NCI-H510A (cell line): ENCODE results near the gene PLGRKT.
A peak's percentile ranks its signal among the peaks of the same experiment; 100 is the strongest.
"Not testable (repeated sequence)": the region's sequence is repeated elsewhere in the genome, so short reads cannot be mapped to it uniquely, and the experiment has no call there.

Source experiments
- DNase-seq: peaks from one replicate; lab custom pipeline; 2025; lab: John Stamatoyannopoulos, UW

Gene PLGRKT, protein sequence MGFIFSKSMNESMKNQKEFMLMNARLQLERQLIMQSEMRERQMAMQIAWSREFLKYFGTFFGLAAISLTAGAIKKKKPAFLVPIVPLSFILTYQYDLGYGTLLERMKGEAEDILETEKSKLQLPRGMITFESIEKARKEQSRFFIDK

DNA sequence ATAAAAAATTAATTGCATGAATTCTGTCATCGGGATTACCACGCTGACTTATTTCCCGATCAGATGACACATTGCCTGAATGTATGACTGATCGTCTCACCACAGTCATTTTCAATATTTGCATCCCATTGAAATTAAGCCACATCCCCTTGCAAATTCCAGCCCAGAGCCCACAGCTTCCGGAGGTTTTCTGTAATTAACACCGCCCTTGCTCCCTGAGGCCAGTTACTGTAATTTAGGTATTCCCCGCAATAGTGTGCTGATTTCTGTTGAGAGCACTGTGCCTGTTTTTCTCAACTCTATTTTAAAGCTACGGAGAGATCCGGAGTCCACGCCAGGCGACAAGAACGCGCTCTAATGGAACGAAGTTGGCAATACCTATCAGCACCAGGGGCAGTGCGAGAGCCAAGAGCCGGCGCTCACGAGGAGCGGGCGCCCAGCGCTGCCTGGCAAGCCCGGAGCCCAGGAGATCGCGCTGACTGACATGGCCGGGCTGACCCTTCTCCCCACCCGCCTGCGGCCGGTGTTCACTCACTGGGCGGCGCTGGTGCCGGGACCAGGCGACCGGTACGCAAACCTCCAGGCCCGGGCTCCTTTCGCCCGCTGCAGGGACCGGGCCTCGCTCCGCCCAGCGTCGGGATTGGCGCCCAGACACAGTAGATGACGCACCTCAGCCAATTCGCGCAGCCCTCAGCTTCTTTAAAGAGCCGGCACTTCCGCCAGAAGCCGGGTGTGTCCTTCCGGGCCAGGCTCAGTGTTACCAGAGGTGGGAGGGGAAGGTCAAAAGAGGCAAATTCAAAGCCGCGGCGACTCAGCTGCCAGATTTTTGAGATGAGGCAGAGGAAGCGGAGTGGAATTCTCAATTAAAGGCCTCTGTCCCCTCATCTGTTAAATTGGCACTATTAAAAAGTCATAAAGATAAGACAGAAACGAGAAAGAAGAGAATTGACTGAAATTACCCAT, at the start of gene PLGRKT:
PLGRKT (minus strand) TSS at position 672 of the 963 bp plus-strand sequence. CDS start 5,948 bp downstream, outside the sequence.
- DNase-seq = peak; percentile 78

GRCh38 chr9:5486988-5487387, 49.3 kb upstream of the PLGRKT start:
- no peak for DNase-seq

DNA sequence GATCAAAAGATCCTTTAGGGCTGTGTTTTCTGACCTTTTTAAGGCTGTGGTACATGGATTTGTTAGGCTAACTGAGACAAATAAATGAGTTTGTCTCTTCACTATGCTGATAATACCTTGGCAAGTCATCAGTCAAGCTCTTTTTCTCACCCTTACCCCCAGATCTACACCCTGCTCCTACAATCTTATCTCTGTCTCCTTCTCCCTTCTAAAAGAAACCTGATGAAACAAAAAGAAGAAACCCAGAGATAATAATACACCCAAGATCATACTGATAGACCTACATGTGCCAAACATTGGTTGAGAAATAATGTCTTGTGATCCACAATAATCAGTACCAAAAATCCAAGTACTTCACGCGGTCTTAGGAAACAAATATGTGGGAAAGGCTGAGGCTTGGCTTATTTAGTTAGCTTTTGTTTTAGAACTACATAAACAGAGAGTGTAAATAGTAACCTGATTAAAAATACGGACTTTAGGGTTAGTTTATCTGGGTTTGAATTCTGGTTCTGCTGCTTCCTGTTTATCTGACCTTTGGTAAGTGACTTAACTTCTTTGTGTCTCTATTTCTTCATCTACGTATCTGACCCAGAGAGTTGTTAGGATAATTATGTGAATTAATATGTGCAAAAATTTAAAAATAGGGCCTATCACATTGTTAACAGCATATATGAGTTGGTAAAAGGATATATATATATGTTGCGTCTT, 47.8 kb upstream of the PLGRKT start:
- no peak for DNase-seq

DNA sequence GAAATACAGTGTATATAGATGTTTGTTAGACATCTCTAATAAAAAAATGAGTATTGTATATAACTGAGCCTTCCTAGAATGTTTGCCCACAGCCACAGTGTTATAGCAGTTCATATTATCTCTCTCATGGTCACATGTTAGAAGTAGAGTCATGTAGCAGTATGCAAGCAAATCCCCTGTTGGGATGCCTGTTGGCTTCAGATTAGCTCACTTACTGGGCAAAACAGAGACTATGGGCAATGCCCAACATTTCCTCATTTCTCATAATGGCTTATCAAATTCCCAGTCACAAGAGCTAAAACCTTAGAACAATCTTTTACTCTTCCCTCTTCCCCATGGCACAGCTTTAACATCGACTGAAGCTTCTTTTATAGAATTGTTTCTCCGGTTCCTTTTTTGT, 45.6 kb upstream of the PLGRKT start:
- no peak for DNase-seq

DNA sequence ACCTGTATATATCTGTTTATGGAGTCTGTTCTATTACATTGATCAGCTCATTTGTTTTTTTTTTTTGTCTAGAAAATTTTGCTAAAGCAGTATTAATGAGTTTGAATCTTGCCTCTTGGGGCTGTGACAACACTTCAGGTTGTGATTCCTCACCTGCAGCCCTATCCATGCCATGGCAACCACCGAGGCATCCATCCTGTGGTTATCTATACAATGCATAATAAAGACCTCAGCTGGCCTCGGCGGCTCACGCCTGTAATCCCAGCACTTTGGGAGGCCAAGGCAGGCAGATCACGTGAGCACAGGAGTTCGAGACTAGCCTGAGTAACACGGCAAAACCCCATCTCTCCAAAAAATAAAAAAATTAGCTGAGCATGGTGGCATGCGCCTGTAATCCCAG, 44.5 kb upstream of the PLGRKT start:
- no peak for DNase-seq

GRCh38 chr9:5481322-5482040, 43.8 kb upstream of the PLGRKT start:
- DNase-seq = no peak

- DNase-seq = no peak
These were observed 43.2 kb upstream of the PLGRKT start for GRCh38 chr9:5480919-5481318.

- no peak for DNase-seq
These were observed 42.4 kb upstream of the PLGRKT start for GRCh38 chr9:5479994-5480694.

- DNase-seq = no peak
These were observed 40.5 kb upstream of the PLGRKT start for GRCh38 chr9:5478206-5478605.

GRCh38 chr9:5475611-5476010, 37.9 kb upstream of the PLGRKT start:
- not testable (repeated sequence) for DNase-seq

DNA sequence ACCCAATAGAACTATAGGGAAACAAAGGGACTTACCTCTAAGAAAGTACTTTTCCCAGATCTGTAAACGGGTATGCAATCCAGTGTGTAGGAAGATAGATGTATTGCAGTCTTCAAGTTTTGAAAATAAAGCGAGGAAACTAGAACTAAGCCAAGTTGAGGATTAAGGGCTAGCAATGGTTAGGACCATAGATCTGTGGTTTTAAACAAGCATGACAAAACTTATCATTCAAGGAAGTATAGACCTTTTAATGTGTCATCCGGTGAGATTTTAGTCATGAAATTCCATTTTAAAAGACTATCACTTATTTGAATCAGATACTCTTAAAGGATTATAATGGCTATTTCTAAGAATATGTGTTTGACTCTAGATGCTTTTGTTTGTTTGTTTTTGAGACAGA, 33.1 kb upstream of the PLGRKT start:
- no peak for DNase-seq

DNA sequence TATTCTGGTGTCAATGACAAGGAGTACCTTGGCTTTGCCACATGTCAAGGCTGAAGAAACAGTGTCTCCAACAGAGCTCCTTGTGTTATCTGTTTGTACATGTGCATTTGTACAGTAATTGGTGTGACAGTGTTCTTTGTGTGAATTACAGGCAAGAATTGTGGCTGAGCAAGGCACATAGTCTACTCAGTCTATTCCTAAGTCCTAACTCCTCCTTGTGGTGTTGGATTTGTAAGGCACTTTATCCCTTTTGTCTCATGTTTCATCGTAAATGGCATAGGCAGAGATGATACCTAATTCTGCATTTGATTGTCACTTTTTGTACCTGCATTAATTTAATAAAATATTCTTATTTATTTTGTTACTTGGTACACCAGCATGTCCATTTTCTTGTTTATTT, 32.4 kb upstream of the PLGRKT start:
- DNase-seq = no peak

DNA sequence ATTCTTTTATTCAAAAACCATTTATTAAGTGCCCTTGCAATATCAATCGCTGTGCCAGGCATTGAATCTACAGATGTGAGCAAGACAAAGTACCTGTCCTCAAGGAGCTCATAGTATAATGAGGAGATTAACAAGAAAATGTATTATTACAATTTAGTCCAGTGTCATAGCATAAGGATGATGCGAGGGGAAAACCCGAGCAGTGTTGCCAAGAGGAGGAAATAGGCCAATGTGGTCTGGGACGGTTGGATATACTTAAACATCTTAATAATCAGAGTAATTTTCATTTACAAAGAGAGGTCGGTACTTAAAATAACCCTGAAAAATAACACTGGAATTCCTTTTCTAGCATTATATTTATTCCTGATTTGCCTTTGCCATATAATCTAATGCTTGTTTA, 31.1 kb upstream of the PLGRKT start:
- DNase-seq = no peak

GRCh38 chr9:5466766-5467165, 29.0 kb upstream of the PLGRKT start:
- no peak for DNase-seq

DNA sequence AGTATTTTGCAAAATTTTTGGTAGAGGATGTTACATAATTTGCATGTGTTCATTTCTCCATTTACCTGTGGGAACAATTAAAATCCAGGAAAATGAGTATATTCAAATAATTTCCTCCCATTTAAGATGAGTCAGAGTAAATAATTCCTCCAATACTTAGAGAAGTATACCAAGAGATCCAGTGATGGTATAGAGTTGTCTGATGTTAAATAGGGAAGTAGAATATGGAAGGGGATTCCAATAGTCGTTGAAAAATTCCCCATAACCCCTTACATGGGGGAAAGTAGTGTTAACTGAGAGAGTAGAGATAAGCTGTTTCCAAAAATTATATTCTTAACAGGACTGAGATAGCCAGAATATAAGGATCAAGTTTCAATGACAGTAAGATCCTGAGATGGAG, 28.3 kb upstream of the PLGRKT start:
- no peak for DNase-seq

GRCh38 chr9:5464831-5465330, 27.2 kb upstream of the PLGRKT start:
- DNase-seq = not testable (repeated sequence)

DNA sequence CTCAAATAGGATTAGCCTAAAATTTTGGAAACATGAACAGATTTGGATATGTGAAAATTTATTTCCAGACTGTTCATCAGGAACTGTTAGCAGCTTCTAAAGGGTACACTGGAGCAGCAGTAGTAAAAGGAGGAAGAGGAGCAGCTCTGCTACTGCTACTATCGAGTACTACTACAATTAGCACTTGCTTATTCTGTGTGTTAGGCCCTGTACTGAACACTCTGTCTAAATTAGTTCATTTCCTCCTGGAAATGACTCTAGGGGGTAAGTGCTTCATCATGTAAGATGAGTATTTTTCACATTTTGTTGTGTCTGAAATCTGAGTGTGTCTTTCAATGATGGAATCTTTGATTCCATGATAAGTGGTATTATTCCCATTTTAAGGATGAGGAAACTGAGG, 22.4 kb upstream of the PLGRKT start:
- DNase-seq = no peak

DNA sequence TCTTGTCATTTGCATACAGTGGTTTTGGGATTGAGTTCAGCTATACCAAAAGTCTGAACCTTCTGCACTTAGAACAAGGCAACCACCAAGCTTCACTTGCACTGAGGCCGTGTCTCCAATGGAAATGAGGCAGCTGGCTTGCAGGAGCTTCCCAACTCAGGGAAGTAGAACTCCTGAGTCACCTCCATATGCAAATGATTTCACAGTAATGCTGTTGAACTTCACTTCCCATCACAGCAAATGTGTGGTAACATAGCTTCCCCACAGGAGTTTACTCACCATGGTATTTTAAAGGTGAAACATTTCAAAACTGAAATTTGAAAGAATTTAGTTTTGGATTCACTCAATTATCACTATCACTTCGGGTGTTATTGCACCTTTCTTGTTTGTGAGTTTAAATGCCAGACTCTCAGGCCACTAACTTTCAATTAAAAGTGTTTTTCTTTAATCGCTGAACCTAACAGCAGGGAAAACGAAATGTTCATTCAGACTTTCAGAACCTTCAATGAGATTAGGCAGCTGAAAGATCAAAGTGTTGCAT, 21.6 kb upstream of the PLGRKT start:
- no peak for DNase-seq

DNA sequence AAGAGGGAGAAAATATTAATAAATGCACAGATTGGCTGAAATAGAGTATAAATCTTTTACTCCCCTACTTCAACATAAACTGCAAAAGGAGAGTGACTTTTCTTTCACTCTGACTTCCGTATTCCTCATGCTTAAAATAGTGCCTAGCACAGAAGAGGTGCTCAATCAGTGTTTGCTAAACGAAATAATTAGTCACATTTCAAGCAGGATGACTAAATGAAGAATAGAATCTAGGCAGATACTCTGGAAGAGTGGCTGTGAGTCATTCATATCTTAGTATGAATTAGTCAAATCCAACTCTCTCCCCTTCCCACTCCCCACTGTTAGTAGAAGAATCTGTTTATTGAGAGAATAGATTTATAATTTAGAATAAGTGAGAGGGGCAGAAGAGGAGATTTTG, 17.5 kb upstream of the PLGRKT start:
- DNase-seq = no peak

DNA sequence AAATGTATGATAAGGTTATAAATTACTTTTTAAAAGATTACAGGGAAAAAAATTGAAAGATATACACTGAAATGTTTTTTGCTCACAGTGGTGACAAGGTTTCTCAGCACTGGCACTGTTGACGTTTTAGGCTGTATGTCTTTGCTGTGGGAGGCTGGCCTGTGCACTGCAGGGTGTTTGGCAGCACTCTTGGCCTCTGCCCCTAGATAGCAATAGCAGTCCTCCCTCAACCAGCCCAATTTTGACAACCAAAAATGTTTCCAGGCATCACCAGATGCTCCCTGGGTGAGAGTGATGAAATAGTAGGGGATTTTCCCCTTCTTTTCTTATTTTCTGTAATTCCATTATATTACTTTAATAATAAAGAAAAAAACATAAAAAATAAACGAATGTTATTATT, 15.9 kb upstream of the PLGRKT start:
- no peak for DNase-seq

DNA sequence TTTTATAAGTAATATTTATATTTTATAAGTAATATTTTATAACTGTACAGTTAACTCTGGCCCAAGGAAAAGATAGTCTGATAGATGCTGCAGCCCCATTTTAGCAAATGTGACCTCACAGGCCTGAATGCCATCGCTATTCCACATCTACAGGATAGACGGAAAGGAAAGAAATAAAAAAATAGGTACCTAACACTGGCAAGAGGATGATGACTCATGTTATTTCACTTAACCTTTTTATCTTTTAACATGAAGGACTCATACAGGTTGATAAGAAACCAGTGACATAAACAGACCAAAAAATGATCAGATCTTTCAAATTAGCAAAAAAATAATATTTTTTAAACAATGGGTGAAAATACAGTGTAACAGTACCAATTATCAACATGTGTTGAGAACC, 15.3 kb upstream of the PLGRKT start:
- no peak for DNase-seq
